Activated CD4-positive, alpha-beta T cell treated with anti-CD3 and anti-CD28 coated beads, Interleukin-2, amount 50 U/mL, for 24 hours (primary cell): ENCODE measurements around the gene LRRC63.

Experiments
- DNase-seq, 2 donors: peaks; one replicate each; pipeline ENCODE4 v3.0.0-alpha.2; 2020; ENCODE audit warnings: low read depth in 1 of 2, low spot score in 1 of 2

The LRRC63 gene

GRCh38 chr13:46311217-46311616, 99.5 kb downstream of the LRRC63 start:
- DNase-seq: no peak

GRCh38 chr13:46313024-46313423, 101.3 kb downstream of the LRRC63 start:
- DNase-seq: no peak

- no peak for DNase-seq
These were observed 101.9 kb downstream of the LRRC63 start for GRCh38 chr13:46313432-46314257.

DNA sequence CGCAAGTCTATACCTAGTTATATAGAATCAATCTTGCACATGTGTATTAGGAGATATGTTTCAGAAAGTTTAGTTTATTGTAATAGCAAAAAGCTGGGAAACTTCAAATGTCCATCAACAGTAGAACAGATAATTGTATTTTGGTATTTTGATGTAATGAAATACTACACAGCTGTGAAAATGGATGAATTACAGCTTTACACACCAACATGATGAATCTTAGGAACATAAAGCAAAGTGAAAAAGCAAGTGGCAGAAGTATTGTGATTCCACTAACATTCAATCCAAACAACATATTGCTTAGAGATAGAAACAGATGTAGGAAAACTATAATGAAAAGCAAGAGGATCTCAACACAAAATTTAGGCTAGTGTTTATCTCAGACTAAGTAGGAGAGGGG, 102.9 kb downstream of the LRRC63 start:
- no peak for DNase-seq

DNA sequence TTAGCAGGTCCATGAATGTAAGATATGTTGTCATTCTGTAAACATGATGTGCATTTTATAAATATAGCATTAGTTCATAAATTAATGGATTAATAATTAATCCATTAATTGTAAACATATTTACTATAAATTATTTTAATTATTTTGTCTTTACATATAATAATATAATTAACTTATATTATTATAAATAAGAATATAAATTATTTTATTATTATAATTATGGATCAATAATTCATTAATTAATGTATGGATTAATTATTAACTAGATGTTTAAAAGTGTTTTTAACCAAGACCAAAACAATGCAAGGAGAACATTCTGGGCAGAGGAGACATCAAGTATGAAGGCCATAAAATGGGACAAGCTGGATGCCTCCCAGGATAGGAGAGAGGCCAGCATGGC, 103.3 kb downstream of the LRRC63 start:
- DNase-seq: no peak

DNA sequence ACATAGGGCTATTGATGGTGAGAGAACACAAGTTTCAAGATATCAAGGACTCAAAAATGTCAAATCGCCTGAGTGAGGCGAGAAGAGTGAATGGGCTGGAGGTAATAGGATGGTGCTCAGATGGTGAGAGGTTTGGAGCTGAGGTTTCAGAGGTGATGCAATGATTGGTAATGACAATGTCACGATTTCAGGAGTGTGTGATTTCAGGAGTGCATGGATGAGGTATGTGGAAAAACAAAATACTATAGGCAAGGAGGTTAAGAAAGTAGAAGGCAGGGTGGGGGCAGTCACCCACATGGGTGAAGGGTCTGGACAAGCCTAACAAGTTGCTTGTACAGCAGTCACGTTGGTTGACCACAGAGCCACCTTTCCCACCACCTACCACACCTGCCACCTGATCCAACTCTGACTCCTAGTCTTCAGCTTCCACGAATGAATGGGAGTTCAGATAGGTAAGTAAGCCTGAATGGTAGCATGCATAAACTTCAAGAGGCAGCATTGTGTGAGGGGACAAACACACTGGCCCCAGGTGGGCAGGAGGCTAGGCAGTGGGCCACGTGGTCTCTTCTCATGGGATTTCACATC, 103.9 kb downstream of the LRRC63 start:
- no peak for DNase-seq

- no peak for DNase-seq
These were observed 105.4 kb downstream of the LRRC63 start for GRCh38 chr13:46317120-46317519.

GRCh38 chr13:46318986-46319385, 107.3 kb downstream of the LRRC63 start:
- DNase-seq: no peak

- DNase-seq: no peak
These were observed 108.7 kb downstream of the LRRC63 start for GRCh38 chr13:46320406-46320805.

DNA sequence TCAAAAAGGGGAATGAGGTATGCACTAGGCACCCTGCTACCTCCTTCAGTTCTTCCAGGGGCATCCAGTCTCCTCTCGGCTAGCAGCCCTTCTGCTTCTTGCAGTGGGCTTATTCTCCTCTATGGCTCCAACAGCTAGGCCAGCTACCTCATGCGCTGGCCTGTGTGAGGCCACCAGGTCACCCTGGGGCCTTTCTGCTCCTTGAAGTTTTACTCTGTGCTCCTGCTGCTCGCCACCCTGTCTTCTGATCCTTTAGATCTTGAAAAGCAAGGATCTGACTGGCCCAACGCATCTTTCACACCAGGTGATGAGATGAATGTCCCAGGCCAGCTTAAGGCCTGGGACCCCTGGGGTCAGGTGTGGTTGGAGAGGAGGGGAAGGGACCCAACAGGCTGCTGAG, 109.1 kb downstream of the LRRC63 start:
- no peak for DNase-seq

GRCh38 chr13:46321494-46322225, 109.9 kb downstream of the LRRC63 start:
- DNase-seq: peak; percentile 50 to 66

GRCh38 chr13:46324976-46325375, 113.2 kb downstream of the LRRC63 start:
- DNase-seq: no peak
